Kidney (tissue), 14 donors: ENCODE data around the gene CTIF. TPM values are rescaled to one million over a fixed set of nuclear protein-coding genes. Genes with fewer than 3 reads are reported as not detected.

Experiments
- DNase-seq, 5 donors: peaks; one replicate each; pipeline ENCODE4 v3.0.0-alpha.2; 2013 to 2020
- FAIRE-seq: peaks from 2 replicates; lab custom pipeline; 2012; peaks lifted over from hg19 to GRCh38; lab: Jason Lieb, UNC
- H3K27ac ChIP-seq, 2 donors: one replicate each; pipeline ENCODE4 v1.7.0; 2013; ENCODE audit warnings: low read depth in 2 of 2, low read length in 2 of 2, inconsistent platforms in 1 of 2
- H3K27me3 ChIP-seq: one replicate; pipeline ENCODE4 v1.7.1; 2013; ENCODE audit warnings: low read length, inconsistent platforms; ENCODE audit not compliant: control insufficient read depth, insufficient read depth
- H3K36me3 ChIP-seq, 3 donors: one replicate each; pipeline versions ENCODE4 v1.7.0 to v1.7.1; 2013; ENCODE audit warnings: low read length in 3 of 3, control low read depth in 1 of 3, inconsistent platforms in 1 of 3; ENCODE audit not compliant: insufficient read depth in 3 of 3, control insufficient read depth in 2 of 3
- H3K4me1 ChIP-seq, 3 donors: one replicate each; pipeline versions ENCODE4 v1.7.0 to v1.7.1; 2013; ENCODE audit warnings: low read length in 3 of 3, inconsistent platforms in 1 of 3, low read depth in 1 of 3; ENCODE audit not compliant: control insufficient read depth in 2 of 3, insufficient read depth in 2 of 3
- H3K4me3 ChIP-seq, 3 donors: one replicate each; pipeline versions ENCODE4 v1.7.0 to v1.8.1; 2013; ENCODE audit warnings: low read length in 3 of 3, control low read depth in 1 of 3, inconsistent platforms in 1 of 3
- H3K9ac ChIP-seq, 3 donors: one replicate each; pipeline versions ENCODE4 v1.7.0 to v1.7.1; 2013; ENCODE audit warnings: low read length in 3 of 3, control low read depth in 1 of 3, inconsistent platforms in 1 of 3
- H3K9me3 ChIP-seq, 3 donors: one replicate each; pipeline versions ENCODE4 v1.7.0 to v1.7.1; 2013; ENCODE audit warnings: low read length in 3 of 3, control low read depth in 1 of 3, inconsistent platforms in 1 of 3; ENCODE audit not compliant: control insufficient read depth in 2 of 3, insufficient read depth in 1 of 3
- intact Hi-C: fragments of 100-400 bp; cut with DNase I; formaldehyde crosslinking; loops from one replicate; pipeline ENCODE4 v1.11.1; 2022
- polyA plus RNA-seq: library from polyadenylated mRNA; stranded (reverse); fragments of 350-450 nt; fragmentation: Illumina TruSeq; extraction: RNeasy Lipid Tissue Mini Kit (QIAGEN cat#74804); gene quantifications from one replicate; pipeline ENCODE4 v1.2.3, GENCODE V29; 2014; ENCODE audit warnings: low read depth, low replicate concordance; ENCODE audit not compliant: insufficient read depth
- total RNA-seq: library from RNA; stranded (reverse); fragmentation: NEBNext Ultra II Directional; extraction: Animal tissue kit (Norgen Biotek cat#: 25700); gene quantifications from one replicate; pipeline ENCODE4 v1.2.1, GENCODE V29; 2021
- TF ChIP-seq, protein P1 (sequence below): IDR thresholded peaks from 3 replicates; pipeline ENCODE4 v1.5.1; 2012; ENCODE audit warnings: mild to moderate bottlenecking, moderate library complexity, borderline replicate concordance; ENCODE audit not compliant: insufficient read depth; ENCODE audit errors: extremely low read depth
- donor health status: control.
- donor health status: control.
- donor health status: control.
- donor health status: control.
- donor health status: control.
- donor health status: DM: yes; HTN: yes; CAD: no.
- donor health status: Normal renal cell carcinoma (clear cell type).

CTIF gene
- total and polyA plus RNA-seq, 2 donors from 2014 or later: 37.3 to 41.9 TPM

DNA sequence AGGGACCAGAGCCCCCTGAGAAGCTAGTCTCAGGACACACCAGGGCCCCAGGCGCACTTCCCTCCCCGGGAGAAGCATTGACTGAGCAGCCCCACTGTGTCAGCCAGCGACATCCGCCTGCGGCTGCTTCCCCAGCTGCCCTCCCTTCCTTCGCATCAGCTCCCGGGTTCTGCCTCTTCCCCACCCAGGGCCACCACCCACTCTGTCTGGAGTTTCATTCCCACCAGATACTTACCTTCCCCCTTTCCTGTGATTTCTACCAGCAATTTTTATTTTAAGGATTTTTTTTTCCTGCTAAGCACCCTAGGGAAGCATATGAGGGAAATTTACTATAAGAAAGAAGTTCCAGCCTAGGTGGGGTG, 312.7 kb downstream of the CTIF start:
- Histone ChIP-seq H3K4me1 (peaks cover 0 to 12% (median 2%) of the 10 kb centered on the region in 3 donors), H3K4me3 (no peak overlapping the region), H3K9me3 (no peaks in the 10 kb centered on the region), H3K36me3 (no peaks in the 10 kb centered on the region), H3K27ac (peak overlapping the region; percentile 40 to 74), H3K27me3 (no peaks in the 10 kb centered on the region), H3K9ac (no peak overlapping the region)
- TF ChIP-seq, protein P1, sequence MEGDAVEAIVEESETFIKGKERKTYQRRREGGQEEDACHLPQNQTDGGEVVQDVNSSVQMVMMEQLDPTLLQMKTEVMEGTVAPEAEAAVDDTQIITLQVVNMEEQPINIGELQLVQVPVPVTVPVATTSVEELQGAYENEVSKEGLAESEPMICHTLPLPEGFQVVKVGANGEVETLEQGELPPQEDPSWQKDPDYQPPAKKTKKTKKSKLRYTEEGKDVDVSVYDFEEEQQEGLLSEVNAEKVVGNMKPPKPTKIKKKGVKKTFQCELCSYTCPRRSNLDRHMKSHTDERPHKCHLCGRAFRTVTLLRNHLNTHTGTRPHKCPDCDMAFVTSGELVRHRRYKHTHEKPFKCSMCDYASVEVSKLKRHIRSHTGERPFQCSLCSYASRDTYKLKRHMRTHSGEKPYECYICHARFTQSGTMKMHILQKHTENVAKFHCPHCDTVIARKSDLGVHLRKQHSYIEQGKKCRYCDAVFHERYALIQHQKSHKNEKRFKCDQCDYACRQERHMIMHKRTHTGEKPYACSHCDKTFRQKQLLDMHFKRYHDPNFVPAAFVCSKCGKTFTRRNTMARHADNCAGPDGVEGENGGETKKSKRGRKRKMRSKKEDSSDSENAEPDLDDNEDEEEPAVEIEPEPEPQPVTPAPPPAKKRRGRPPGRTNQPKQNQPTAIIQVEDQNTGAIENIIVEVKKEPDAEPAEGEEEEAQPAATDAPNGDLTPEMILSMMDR: no peak
- DNase-seq (peak in 3 of 5 donors; percentile 46 to 88 (median 78)), FAIRE-seq (no peak)
- intact Hi-C loops: no loop called here

DNA sequence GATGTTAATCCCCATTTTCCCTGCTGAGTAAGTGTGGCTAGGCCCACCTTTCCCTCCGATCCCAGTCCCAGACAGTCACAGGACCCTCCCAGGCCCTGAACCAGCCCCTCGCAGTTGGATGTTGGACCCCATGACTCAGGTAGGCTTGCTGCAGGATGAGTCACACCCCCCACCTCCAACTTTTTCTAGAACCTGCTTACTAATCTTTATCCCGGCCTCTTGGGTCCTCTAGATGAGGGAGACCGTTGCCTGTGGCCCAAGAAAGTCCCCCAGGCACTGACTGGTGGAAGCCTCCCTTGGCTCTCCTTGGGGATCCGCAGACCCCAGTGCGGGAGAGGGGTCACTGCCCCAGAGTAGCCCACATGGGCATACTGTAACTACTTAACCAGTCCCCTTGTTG, 313.5 kb downstream of the CTIF start:
- FAIRE-seq (no peak), DNase-seq (no peak)
- Histone ChIP-seq H3K4me3 (no peak overlapping the region), H3K36me3 (no peaks in the 10 kb centered on the region), H3K4me1 (peaks cover 0 to 12% (median 2%) of the 10 kb centered on the region in 3 donors), H3K9me3 (no peaks in the 10 kb centered on the region), H3K9ac (no peak overlapping the region), H3K27ac (no peak overlapping the region), H3K27me3 (no peaks in the 10 kb centered on the region)
- TF ChIP-seq, protein P1: no peak
- intact Hi-C loops: no loop called here

DNA sequence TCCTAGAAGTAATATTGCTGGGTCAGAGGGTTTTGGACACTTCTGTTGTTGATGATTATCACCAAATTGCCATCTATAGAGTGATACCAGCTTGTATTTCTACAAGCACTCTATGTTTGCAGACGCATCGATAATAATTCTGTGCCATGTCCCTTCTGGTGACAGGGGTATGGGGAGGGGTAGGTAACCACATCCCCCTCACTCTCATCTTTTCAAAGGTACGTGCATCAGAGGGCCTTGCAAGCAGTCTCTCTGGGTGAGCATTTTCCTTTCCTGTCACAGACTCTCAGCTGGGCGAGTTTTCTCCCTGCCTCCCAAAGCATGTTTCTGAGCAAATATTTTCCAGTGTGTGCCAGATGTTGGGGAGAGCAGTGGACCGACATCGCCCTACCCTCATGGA, 314.0 kb downstream of the CTIF start:
- FAIRE-seq (no peak), DNase-seq (no peak)
- intact Hi-C loops: no loop called here

DNA sequence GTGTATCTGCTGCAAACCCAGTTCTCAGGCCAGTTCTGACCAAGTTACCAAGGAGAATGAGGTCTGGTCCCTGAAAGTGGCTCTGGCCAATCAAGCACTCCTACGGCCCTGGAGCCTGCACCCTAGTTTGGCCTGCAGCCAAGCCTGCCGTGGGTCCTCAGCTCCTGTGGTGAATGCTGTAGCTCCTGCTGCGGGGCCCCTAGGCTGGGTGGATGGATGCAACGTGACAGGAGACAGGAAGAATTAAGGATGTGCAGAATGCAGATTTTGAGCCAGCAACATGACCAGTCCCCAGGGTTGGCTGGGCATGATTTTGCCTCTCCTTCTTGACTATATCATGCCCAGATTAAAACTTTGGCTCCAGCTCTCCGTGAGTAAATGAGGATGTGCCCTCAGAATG, 314.8 kb downstream of the CTIF start:
- H3K36me3 ChIP-seq: no peaks in the 10 kb centered on the region
- no peak overlapping the region for H3K27ac ChIP-seq
- H3K9me3 ChIP-seq: no peaks in the 10 kb centered on the region
- H3K4me1 ChIP-seq: peaks cover 0 to 9% (median 2%) of the 10 kb centered on the region in 3 donors
- no peak for DNase-seq
- H3K27me3 ChIP-seq: no peaks in the 10 kb centered on the region
- no peak for FAIRE-seq
- intact Hi-C loops: no loop called here
- TF ChIP-seq, protein P1: no peak
- H3K4me3 ChIP-seq: no peak overlapping the region
- no peak overlapping the region for H3K9ac ChIP-seq

More for the DNA sequence above, 314.0 kb downstream of the CTIF start:
- Histone ChIP-seq H3K36me3 (no peaks in the 10 kb centered on the region), H3K4me3 (no peak overlapping the region), H3K27me3 (no peaks in the 10 kb centered on the region), H3K9me3 (no peaks in the 10 kb centered on the region), H3K9ac (no peak overlapping the region), H3K27ac (no peak overlapping the region), H3K4me1 (peaks cover 0 to 12% (median 2%) of the 10 kb centered on the region in 3 donors)
- TF ChIP-seq, protein P1: no peak
